HG03196 (cell line): ENCODE results near the gene PARP11.

Source experiments
- ATAC-seq: cut with Tn5 transposase; IDR thresholded peaks from one replicate; pipeline ENCODE4 v1.9.1; 2021; ENCODE audit not compliant: unreplicated experiment

The PARP11 gene

GRCh38 chr12:3828888-3829287 is 44.3 kb downstream of the PARP11 start:
- no peak for ATAC-seq

GRCh38 chr12:3827301-3828000 is 45.7 kb downstream of the PARP11 start:
- ATAC-seq = no peak

- no peak for ATAC-seq
Measured at GRCh38 chr12:3821441-3821840, 51.8 kb downstream of the PARP11 start.

- no peak for ATAC-seq
Measured at GRCh38 chr12:3820122-3820521, 53.1 kb downstream of the PARP11 start.

GRCh38 chr12:3816266-3816665 is 56.9 kb downstream of the PARP11 start:
- no peak for ATAC-seq

GRCh38 chr12:3815094-3815766 is 58.0 kb downstream of the PARP11 start:
- ATAC-seq = no peak

- no peak for ATAC-seq
Measured at GRCh38 chr12:3810540-3810939, 62.7 kb downstream of the PARP11 start.

- ATAC-seq = no peak
Measured at GRCh38 chr12:3810016-3810370, 63.2 kb downstream of the PARP11 start.

- ATAC-seq = no peak
Measured at GRCh38 chr12:3809357-3810015, 63.7 kb downstream of the PARP11 start.

- no peak for ATAC-seq
Measured at GRCh38 chr12:3805077-3805476, 68.1 kb downstream of the PARP11 start.

GRCh38 chr12:3803865-3804472 is 69.2 kb downstream of the PARP11 start:
- no peak for ATAC-seq

- no peak for ATAC-seq
Measured at GRCh38 chr12:3802721-3803120, 70.5 kb downstream of the PARP11 start.

GRCh38 chr12:3797531-3798048 is 75.6 kb downstream of the PARP11 start:
- ATAC-seq = no peak

GRCh38 chr12:3795492-3796133 is 77.6 kb downstream of the PARP11 start:
- no peak for ATAC-seq

- no peak for ATAC-seq
Measured at GRCh38 chr12:3795066-3795465, 78.1 kb downstream of the PARP11 start.

GRCh38 chr12:3792623-3793288 is 80.4 kb downstream of the PARP11 start:
- ATAC-seq = no peak

- no peak for ATAC-seq
Measured at GRCh38 chr12:3791256-3791874, 81.8 kb downstream of the PARP11 start.

GRCh38 chr12:3790642-3791041 is 82.6 kb downstream of the PARP11 start:
- ATAC-seq = no peak

- ATAC-seq = no peak
Measured at GRCh38 chr12:3789838-3790237, 83.4 kb downstream of the PARP11 start.

- ATAC-seq = no peak
Measured at GRCh38 chr12:3777206-3777809, 95.9 kb downstream of the PARP11 start.
